Naive thymus-derived CD4-positive, alpha-beta T cell (primary cell): ENCODE data around the gene PGR. TPM values are rescaled to one million over a fixed set of nuclear protein-coding genes. Genes with fewer than 3 reads are reported as not detected.

Experiments
- ATAC-seq: fragments of 150-1000 bp; cut with Tn5 transposase; 2 replicates; pipeline ENCODE4 v1.10.0; 2021; ENCODE audit warnings: mild to moderate bottlenecking, moderate library complexity
- CTCF ChIA-PET: fragments of 350-600 bp; sonication (Branson Sonifier 250); formaldehyde crosslinking; loops from one replicate; lab custom pipeline; 2021; ENCODE audit warnings: antibody characterized with exemption; lab: Charles Lee
- POLR2A ChIA-PET: fragments of 350-600 bp; sonication (Branson Sonifier 250); formaldehyde crosslinking; loops from one replicate; lab custom pipeline; 2021; ENCODE audit warnings: antibody characterized with exemption, inconsistent platforms; lab: Charles Lee
- DNase-seq, 9 donors: peaks; one replicate each; pipeline versions ENCODE4 v3.0.0 to v3.0.0-alpha.2; 2020 to 2022; ENCODE audit warnings: mixed read lengths in 1 of 9
- H3K27ac ChIP-seq: one replicate; pipeline ENCODE4 v1.7.0; 2013; ENCODE audit warnings: mild to moderate bottlenecking, low read depth, low read length, moderate library complexity
- H3K27me3 ChIP-seq, 2 donors: one replicate each; pipeline ENCODE4 v1.7.0; 2013; ENCODE audit warnings: low read length in 2 of 2, mild to moderate bottlenecking in 2 of 2, moderate library complexity in 2 of 2; ENCODE audit not compliant: control insufficient read depth in 2 of 2, insufficient read depth in 2 of 2
- H3K36me3 ChIP-seq, 3 experiments: 1 replicate in 2 of 3; 2 replicates in 1 of 3; pipeline ENCODE4 v1.7.0; 2013; ENCODE audit warnings: low read length in 3 of 3, mild to moderate bottlenecking in 3 of 3, moderate library complexity in 1 of 3; ENCODE audit not compliant: insufficient read depth in 3 of 3, control insufficient read depth in 2 of 3
- H3K4me1 ChIP-seq, 2 donors: one replicate each; pipeline ENCODE4 v1.7.0; 2013; ENCODE audit warnings: low read length in 2 of 2, mild to moderate bottlenecking in 2 of 2, moderate library complexity in 1 of 2; ENCODE audit not compliant: control insufficient read depth in 2 of 2, insufficient read depth in 2 of 2
- H3K4me3 ChIP-seq: 2 replicates; pipeline ENCODE4 v1.7.0; 2013; ENCODE audit warnings: mild to moderate bottlenecking, low read length
- H3K9me3 ChIP-seq, 3 experiments: 1 replicate in 2 of 3; 2 replicates in 1 of 3; pipeline ENCODE4 v1.7.0; 2013; ENCODE audit warnings: low read length in 3 of 3; ENCODE audit not compliant: control insufficient read depth in 2 of 3
- H3K27ac Mint-ChIP-seq, 9 donors: one replicate each; pipeline ENCODE4 v1.8.0; 2020 to 2022; ENCODE audit warnings: mixed read lengths in 9 of 9, mild to moderate bottlenecking in 8 of 9, moderate library complexity in 5 of 9, inconsistent platforms in 2 of 9
- H3K27me3 Mint-ChIP-seq, 5 donors: one replicate each; pipeline ENCODE4 v1.8.0; 2021 to 2022; ENCODE audit warnings: mixed read lengths in 5 of 5, mild to moderate bottlenecking in 1 of 5
- H3K36me3 Mint-ChIP-seq, 5 donors: one replicate each; pipeline ENCODE4 v1.8.0; 2020 to 2022; ENCODE audit warnings: mixed read lengths in 5 of 5, mild to moderate bottlenecking in 3 of 5, inconsistent platforms in 1 of 5
- H3K4me1 Mint-ChIP-seq, 7 donors: one replicate each; pipeline ENCODE4 v1.8.0; 2020 to 2022; ENCODE audit warnings: mixed read lengths in 7 of 7, mild to moderate bottlenecking in 3 of 7, inconsistent platforms in 1 of 7
- H3K4me3 Mint-ChIP-seq, 10 donors: one replicate each; pipeline ENCODE4 v1.8.0; 2020 to 2022; ENCODE audit warnings: mild to moderate bottlenecking in 10 of 10, mixed read lengths in 10 of 10, moderate library complexity in 6 of 10, inconsistent platforms in 2 of 10
- H3K9me3 Mint-ChIP-seq, 11 donors: one replicate each; pipeline ENCODE4 v1.8.0; 2020 to 2022; ENCODE audit warnings: mixed read lengths in 11 of 11, mild to moderate bottlenecking in 4 of 11, inconsistent platforms in 1 of 11, moderate library complexity in 1 of 11
- intact Hi-C, 2 donors: fragments of 100-400 bp; cut with micrococcal nuclease; formaldehyde crosslinking; loops; one replicate each; pipeline ENCODE4 v1.15.1; 2023
- polyA plus RNA-seq, 2 donors: library from polyadenylated mRNA; unstranded; fragments of 300-500 nt; fragmentation: Illumina TruSeq; gene quantifications; one replicate each; pipeline ENCODE4 v1.2.3, GENCODE V29; 2021
- total RNA-seq, 6 experiments: library from RNA in 5 of 6; stranded (reverse) in 5 of 6; gene quantifications; 1 replicate in 5 of 6; 2 replicates in 1 of 6; pipeline ENCODE4 v1.2.3 and lab custom pipeline; 2021 to 2026

PGR gene
- total and polyA plus RNA-seq, 7 experiments from 2014 or later: not detected

GRCh38 chr11:101083335-101083734 is 46.3 kb downstream of the PGR start:
- H3K9me3 Mint-ChIP-seq: peaks cover 6 to 45% (median 17%) of the 10 kb centered on the region in 11 donors
- intact Hi-C loops: no loop called here

GRCh38 chr11:101082813-101083212 is 46.8 kb downstream of the PGR start:
- ATAC-seq: no peak
- Mint-ChIP-seq H3K36me3 (peaks cover 0 to 8% (median 0%) of the 10 kb centered on the region in 5 donors), H3K27ac (no peak overlapping the region), H3K9me3 (peaks cover 6 to 43% (median 16%) of the 10 kb centered on the region in 11 donors), H3K4me3 (no peak overlapping the region), H3K4me1 (no peaks in the 10 kb centered on the region), H3K27me3 (no peaks in the 10 kb centered on the region)
- H3K27ac ChIP-seq: no peak overlapping the region
- H3K9me3 ChIP-seq: no peaks in the 10 kb centered on the region
- no peaks in the 10 kb centered on the region for H3K27me3 ChIP-seq
- no peaks in the 10 kb centered on the region for H3K36me3 ChIP-seq
- ChIA-PET POLR2A (no interaction called here), CTCF (no interaction called here)
- no peak overlapping the region for H3K4me3 ChIP-seq
- intact Hi-C loops: no loop called here
- DNase-seq: no peak
- no peaks in the 10 kb centered on the region for H3K4me1 ChIP-seq

More at GRCh38 chr11:101083335-101083734, 46.3 kb downstream of the PGR start:
- DNase-seq: no peak
- Histone ChIP-seq H3K27ac (no peak overlapping the region), H3K4me1 (no peaks in the 10 kb centered on the region), H3K27me3 (no peaks in the 10 kb centered on the region), H3K36me3 (no peaks in the 10 kb centered on the region), H3K4me3 (no peak overlapping the region), H3K9me3 (no peaks in the 10 kb centered on the region)
- CTCF ChIA-PET: no interaction called here
- H3K36me3 Mint-ChIP-seq: peaks cover 0 to 8% (median 0%) of the 10 kb centered on the region in 5 donors
- H3K4me3 Mint-ChIP-seq: no peak overlapping the region
- H3K27ac Mint-ChIP-seq: no peak overlapping the region
- POLR2A ChIA-PET: no interaction called here
- ATAC-seq: no peak
- H3K4me1 Mint-ChIP-seq: no peaks in the 10 kb centered on the region
- H3K27me3 Mint-ChIP-seq: no peaks in the 10 kb centered on the region

GRCh38 chr11:101063706-101064105 is 65.9 kb downstream of the PGR start:
- no peaks in the 10 kb centered on the region for H3K9me3 ChIP-seq
- ATAC-seq (no peak), DNase-seq (no peak)
- CTCF ChIA-PET: no interaction called here
- Mint-ChIP-seq H3K36me3 (no peaks in the 10 kb centered on the region), H3K4me1 (no peaks in the 10 kb centered on the region), H3K27ac (no peak overlapping the region), H3K27me3 (no peaks in the 10 kb centered on the region), H3K9me3 (peaks cover 0 to 7% (median 0%) of the 10 kb centered on the region in 11 donors), H3K4me3 (no peak overlapping the region)
- intact Hi-C loops: no loop called here
- H3K36me3 ChIP-seq: no peaks in the 10 kb centered on the region
- H3K27me3 ChIP-seq: no peaks in the 10 kb centered on the region
- no peak overlapping the region for H3K4me3 ChIP-seq
- no peak overlapping the region for H3K27ac ChIP-seq
- no peaks in the 10 kb centered on the region for H3K4me1 ChIP-seq
- POLR2A ChIA-PET: no interaction called here

GRCh38 chr11:101061606-101062005 is 68.0 kb downstream of the PGR start:
- Histone ChIP-seq H3K36me3 (no peaks in the 10 kb centered on the region), H3K27ac (no peak overlapping the region), H3K9me3 (no peaks in the 10 kb centered on the region), H3K27me3 (no peaks in the 10 kb centered on the region), H3K4me3 (no peak overlapping the region), H3K4me1 (no peaks in the 10 kb centered on the region)
- H3K9me3 Mint-ChIP-seq: peaks cover 0 to 22% (median 4%) of the 10 kb centered on the region in 11 donors
- H3K4me1 Mint-ChIP-seq: no peaks in the 10 kb centered on the region
- no peak for ATAC-seq
- H3K27me3 Mint-ChIP-seq: no peaks in the 10 kb centered on the region
- DNase-seq: no peak
- ChIA-PET CTCF (no interaction called here), POLR2A (no interaction called here)
- H3K36me3 Mint-ChIP-seq: no peaks in the 10 kb centered on the region
- H3K4me3 Mint-ChIP-seq: no peak overlapping the region
- H3K27ac Mint-ChIP-seq: no peak overlapping the region
- intact Hi-C loops: no loop called here

GRCh38 chr11:101059331-101059730 is 70.3 kb downstream of the PGR start:
- Histone ChIP-seq H3K4me1 (no peaks in the 10 kb centered on the region), H3K27me3 (no peaks in the 10 kb centered on the region), H3K27ac (no peak overlapping the region), H3K36me3 (no peaks in the 10 kb centered on the region), H3K4me3 (no peak overlapping the region), H3K9me3 (no peaks in the 10 kb centered on the region)
- Mint-ChIP-seq H3K27me3 (no peaks in the 10 kb centered on the region), H3K4me3 (no peak overlapping the region), H3K9me3 (peaks cover 0 to 23% (median 3%) of the 10 kb centered on the region in 11 donors), H3K27ac (no peak overlapping the region), H3K36me3 (no peaks in the 10 kb centered on the region), H3K4me1 (no peaks in the 10 kb centered on the region)
- DNase-seq: no peak
- intact Hi-C loops: no loop called here
- ChIA-PET POLR2A (no interaction called here), CTCF (no interaction called here)
- no peak for ATAC-seq

- Histone ChIP-seq H3K27me3 (no peaks in the 10 kb centered on the region), H3K4me3 (no peak overlapping the region), H3K27ac (no peak overlapping the region), H3K9me3 (no peaks in the 10 kb centered on the region), H3K36me3 (no peaks in the 10 kb centered on the region), H3K4me1 (no peaks in the 10 kb centered on the region)
- Mint-ChIP-seq H3K27me3 (no peaks in the 10 kb centered on the region), H3K4me3 (no peak overlapping the region), H3K27ac (no peak overlapping the region), H3K36me3 (no peaks in the 10 kb centered on the region), H3K9me3 (peaks cover 0 to 21% (median 3%) of the 10 kb centered on the region in 11 donors), H3K4me1 (no peaks in the 10 kb centered on the region)
- DNase-seq (no peak), ATAC-seq (no peak)
- CTCF ChIA-PET: no interaction called here
- intact Hi-C loops: no loop called here
- POLR2A ChIA-PET: no interaction called here
Observed at GRCh38 chr11:101053492-101053891, 76.1 kb downstream of the PGR start.

GRCh38 chr11:101051677-101052076 is 77.9 kb downstream of the PGR start:
- Histone ChIP-seq H3K4me1 (no peaks in the 10 kb centered on the region), H3K27me3 (no peaks in the 10 kb centered on the region), H3K27ac (no peak overlapping the region), H3K36me3 (no peaks in the 10 kb centered on the region), H3K9me3 (no peaks in the 10 kb centered on the region), H3K4me3 (no peak overlapping the region)
- no peak overlapping the region for H3K27ac Mint-ChIP-seq
- intact Hi-C loops: no loop called here
- DNase-seq: no peak
- CTCF ChIA-PET: no interaction called here
- POLR2A ChIA-PET: no interaction called here
- no peaks in the 10 kb centered on the region for H3K27me3 Mint-ChIP-seq
- H3K4me3 Mint-ChIP-seq: no peak overlapping the region
- H3K36me3 Mint-ChIP-seq: no peaks in the 10 kb centered on the region
- ATAC-seq: no peak
- H3K9me3 Mint-ChIP-seq: peaks cover 0 to 13% (median 3%) of the 10 kb centered on the region in 11 donors
- H3K4me1 Mint-ChIP-seq: no peaks in the 10 kb centered on the region
